HuH-7.5 (cell line): ENCODE data around the gene TENM4.

Source experiments
- DNase-seq: peaks from one replicate; pipeline ENCODE4 v3.0.0; 2011; ENCODE audit warnings: low spot score

Gene TENM4

GRCh38 chr11:79054636-79055035, 386.2 kb downstream of the TENM4 start:
- DNase-seq, result no peak

DNA sequence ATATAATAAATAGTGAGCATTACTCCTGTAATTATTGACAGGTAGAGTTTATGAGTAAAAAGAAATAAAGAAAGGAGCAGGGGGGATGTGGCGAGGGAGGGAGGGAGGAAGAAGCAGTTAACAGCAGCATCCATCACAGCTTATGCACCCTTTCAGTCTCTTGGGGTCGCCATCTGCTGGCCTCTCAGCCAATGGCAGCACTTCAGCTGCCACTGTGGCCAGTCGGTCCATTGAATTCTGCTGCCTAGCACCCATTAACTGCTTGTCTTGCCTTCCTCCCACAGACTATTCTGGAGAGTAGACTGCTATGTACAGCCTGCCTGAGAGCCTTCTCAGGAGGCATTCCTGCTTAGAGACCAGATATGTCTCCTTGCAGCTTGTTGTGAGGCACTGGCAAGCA, 388.3 kb downstream of the TENM4 start:
- no peak for DNase-seq

DNA sequence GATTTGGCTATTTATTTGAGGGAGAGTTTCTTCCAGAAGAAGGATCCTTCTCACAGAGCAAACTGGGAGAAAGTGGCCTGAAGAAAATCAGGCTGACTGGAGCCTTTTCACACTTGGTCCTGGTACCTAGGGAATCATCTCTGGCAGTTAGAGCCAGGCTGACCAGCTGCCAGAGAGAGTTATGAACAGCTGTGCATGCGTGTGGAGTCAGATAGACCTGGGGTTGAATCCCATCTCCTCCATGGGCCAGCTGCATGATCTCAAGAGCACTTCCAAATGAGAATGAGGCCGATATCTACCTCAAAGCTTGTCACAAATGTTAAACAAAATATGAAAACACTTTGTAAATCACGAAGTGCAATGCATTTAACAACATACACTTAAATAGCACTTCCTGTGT, 390.0 kb downstream of the TENM4 start:
- no peak for DNase-seq

- no peak for DNase-seq
Measured at GRCh38 chr11:79049741-79050179, 391.1 kb downstream of the TENM4 start.

GRCh38 chr11:79047980-79048379, 392.9 kb downstream of the TENM4 start:
- DNase-seq, result no peak

- no peak for DNase-seq
Measured at GRCh38 chr11:79047321-79047720, 393.5 kb downstream of the TENM4 start.

DNA sequence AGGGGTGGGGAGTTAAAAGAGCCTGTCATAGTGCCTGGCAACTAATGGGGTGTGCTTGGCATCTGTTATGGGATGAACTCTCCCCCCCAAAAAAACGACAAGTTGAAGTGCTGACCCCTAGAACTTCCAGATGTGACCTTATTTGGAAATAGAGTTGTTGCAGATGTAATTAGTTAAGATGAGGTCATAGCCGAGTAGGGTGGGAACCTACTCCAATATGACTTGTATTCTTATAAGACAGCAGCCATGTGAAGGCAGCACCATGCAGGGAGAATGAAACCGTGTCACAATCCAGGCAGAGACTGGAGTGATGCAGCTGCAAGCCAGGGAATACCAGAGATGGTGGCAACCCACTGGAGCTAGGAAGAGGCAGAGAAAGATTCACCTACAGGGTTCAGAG, 394.5 kb downstream of the TENM4 start:
- no peak for DNase-seq

- no peak for DNase-seq
Measured at GRCh38 chr11:79045800-79046304, 395.0 kb downstream of the TENM4 start.

- DNase-seq, result no peak
Measured at GRCh38 chr11:79045018-79045799, 395.6 kb downstream of the TENM4 start.

DNA sequence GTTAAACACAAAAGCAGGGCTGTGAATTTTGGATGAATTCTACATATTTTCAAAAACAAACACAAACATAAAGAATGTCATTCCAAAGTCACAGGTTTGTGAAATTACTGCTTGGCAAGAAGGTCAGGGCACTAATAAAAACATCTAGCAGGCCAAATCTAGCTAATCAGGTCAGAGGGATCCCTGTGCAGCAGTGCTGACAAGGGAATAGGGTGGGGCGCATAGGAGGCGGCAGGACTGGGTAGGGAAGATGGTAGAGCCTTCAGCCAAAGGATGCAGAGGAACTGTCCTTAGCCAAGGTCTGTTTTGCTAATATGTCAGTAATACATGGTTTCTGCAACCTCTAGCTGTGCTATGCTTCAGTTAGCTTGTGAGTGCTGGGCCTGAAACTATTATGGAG, 396.6 kb downstream of the TENM4 start:
- DNase-seq, result no peak

DNA sequence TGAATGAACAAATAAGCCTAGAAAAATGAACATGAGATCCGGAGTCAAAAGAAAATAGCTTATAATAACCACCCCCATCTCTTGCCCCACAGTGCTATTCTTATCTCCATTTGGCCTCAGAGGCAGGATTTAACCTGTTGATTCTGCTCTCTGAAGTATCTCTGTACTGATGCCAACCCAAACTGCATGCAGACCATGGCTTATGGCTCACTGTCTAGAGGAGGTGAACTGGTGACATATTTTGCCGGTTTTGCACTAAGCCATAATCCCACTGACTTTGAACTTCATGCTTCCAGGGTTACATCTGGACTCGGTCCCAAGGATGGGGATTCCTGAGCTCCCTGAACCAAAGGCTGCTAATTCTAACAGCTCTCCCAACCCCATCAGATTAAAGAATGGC, 397.1 kb downstream of the TENM4 start:
- no peak for DNase-seq

DNA sequence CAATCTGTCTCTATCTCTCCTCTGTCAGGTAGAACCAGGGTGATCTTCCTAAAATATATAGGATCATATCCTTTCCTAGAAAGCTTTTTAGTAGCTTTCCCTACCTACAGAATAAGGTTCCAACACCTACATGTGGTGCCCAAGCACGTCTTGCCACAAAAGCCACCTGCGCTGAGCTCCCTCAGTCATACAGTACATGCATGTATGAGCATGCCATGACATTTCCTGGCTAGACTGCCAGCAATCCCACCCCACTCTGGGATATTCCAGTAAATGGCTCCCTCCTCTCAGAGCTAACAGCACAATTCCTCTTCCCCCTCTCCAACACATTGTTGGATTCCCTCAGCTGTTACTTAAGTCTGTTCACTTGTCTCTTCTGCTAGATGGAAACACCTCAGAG, 398.0 kb downstream of the TENM4 start:
- no peak for DNase-seq

DNA sequence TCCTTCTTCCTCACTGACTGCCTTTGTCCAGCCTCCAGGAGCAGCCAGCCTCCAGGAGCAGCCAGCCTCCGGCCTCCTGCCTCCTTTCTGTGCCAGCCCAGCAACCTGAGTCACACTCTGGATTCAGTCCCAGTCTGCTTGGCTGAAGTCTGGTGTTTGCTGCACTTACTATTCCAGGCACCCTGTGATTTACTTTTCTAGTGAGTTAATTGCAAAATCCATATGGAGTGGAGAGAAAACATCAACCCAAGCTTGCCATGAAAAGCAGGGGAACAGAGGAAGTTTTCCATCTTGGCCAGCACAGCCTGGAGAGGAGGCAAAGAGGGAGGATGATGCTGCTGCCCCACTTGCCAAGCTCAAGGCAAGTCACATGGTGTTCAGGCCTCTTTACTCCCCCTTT, 400.5 kb downstream of the TENM4 start:
- no peak for DNase-seq

- DNase-seq, result no peak
Measured at GRCh38 chr11:79039122-79039521, 401.7 kb downstream of the TENM4 start.

GRCh38 chr11:79035881-79036280, 404.9 kb downstream of the TENM4 start:
- DNase-seq, result no peak

DNA sequence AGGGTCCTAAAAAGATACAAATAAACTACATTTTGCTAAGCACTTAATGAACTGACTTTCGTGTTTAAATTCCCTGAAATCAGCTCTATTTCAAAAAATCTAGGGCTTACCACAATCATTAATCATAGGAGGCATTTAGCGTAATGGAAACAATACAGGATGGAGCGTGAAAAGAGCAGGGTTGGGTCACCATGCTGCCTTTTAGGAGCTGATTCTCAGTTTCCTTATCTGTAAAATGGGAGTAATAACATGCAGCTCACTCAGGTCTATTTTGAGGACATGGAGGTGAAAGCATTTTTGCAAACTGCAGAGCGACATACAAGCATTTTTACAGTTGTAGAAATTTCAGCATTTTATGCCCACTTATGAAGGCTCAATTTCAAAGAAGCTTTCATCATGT, 407.0 kb downstream of the TENM4 start:
- no peak for DNase-seq

DNA sequence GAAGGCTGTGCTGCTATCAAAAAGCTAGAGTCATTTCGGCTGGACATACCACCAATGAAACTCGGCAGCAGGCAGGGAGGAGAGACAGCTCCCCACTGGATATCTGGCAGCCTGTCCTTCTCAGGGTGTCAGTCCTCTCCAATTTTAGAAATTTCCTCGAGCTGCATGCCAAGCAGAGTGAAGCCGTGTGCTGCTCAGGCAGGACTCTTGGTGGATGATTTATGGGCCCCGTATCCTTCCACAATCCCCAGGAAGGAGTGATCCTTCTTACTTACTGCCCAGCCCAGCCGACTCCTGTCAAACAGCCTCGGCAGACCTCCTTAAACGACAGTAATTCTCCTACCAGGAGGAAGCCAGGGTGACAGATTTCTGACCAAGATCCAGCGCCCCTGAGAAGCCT, 410.4 kb downstream of the TENM4 start:
- DNase-seq, result no peak

- DNase-seq, result no peak
Measured at GRCh38 chr11:79028225-79028624, 412.6 kb downstream of the TENM4 start.

GRCh38 chr11:79026803-79027445, 413.9 kb downstream of the TENM4 start:
- no peak for DNase-seq

GRCh38 chr11:79025622-79026021, 415.2 kb downstream of the TENM4 start:
- no peak for DNase-seq

GRCh38 chr11:79025097-79025496, 415.7 kb downstream of the TENM4 start:
- DNase-seq, result no peak

GRCh38 chr11:79022265-79022664, 418.6 kb downstream of the TENM4 start:
- DNase-seq, result no peak

GRCh38 chr11:79021601-79022000, 419.2 kb downstream of the TENM4 start:
- no peak for DNase-seq

GRCh38 chr11:79019975-79020374, 420.9 kb downstream of the TENM4 start:
- DNase-seq, result no peak
